HEK293 (cell line): ENCODE results near the gene CEP350.

ENCODE experiments used
- BCL6B ChIP-seq: fragments of 450-650 bp; formaldehyde crosslinking; IDR thresholded peaks from 2 replicates; pipeline ENCODE4 v1.5.1; 2017; ENCODE audit warnings: missing biosample characterization, missing genetic modification characterization
- PRDM10 ChIP-seq: fragments of 450-650 bp; formaldehyde crosslinking; IDR thresholded peaks from 2 replicates; pipeline ENCODE4 v1.5.1; 2016; ENCODE audit warnings: missing biosample characterization, missing genetic modification characterization
- SP2 ChIP-seq: fragments of 450-650 bp; formaldehyde crosslinking; IDR thresholded peaks from 2 replicates; pipeline ENCODE4 v1.5.1; 2016; ENCODE audit warnings: missing biosample characterization, missing genetic modification characterization
- TCF7L2 ChIP-seq: IDR thresholded peaks from 2 replicates; pipeline ENCODE4 v1.6.1; 2011; ENCODE audit warnings: low read depth, mild to moderate bottlenecking, inconsistent platforms, low read length, moderate library complexity, borderline replicate concordance
- ZBTB21 ChIP-seq: fragments of 450-650 bp; formaldehyde crosslinking; IDR thresholded peaks from 2 replicates; pipeline ENCODE4 v1.5.1; 2017; ENCODE audit warnings: missing biosample characterization, missing genetic modification characterization
- ZBTB6 ChIP-seq: fragments of 450-650 bp; formaldehyde crosslinking; IDR thresholded peaks from 2 replicates; pipeline ENCODE4 v1.5.1; 2017; ENCODE audit warnings: missing biosample characterization, missing genetic modification characterization
- ZFHX2 ChIP-seq: fragments of 450-650 bp; formaldehyde crosslinking; conservative IDR thresholded peaks from 2 replicates; pipeline ENCODE4 v1.5.1; 2016; ENCODE audit warnings: missing biosample characterization, missing genetic modification characterization
- ZFP37 ChIP-seq: fragments of 450-650 bp; formaldehyde crosslinking; IDR thresholded peaks from 2 replicates; pipeline ENCODE4 v1.5.1; 2016; ENCODE audit warnings: missing biosample characterization, missing genetic modification characterization
- ZNF423 ChIP-seq: fragments of 450-650 bp; formaldehyde crosslinking; IDR thresholded peaks from 2 replicates; pipeline ENCODE4 v1.5.1; 2016; ENCODE audit warnings: missing biosample characterization, missing genetic modification characterization
- ZNF48 ChIP-seq: fragments of 450-650 bp; formaldehyde crosslinking; IDR thresholded peaks from 2 replicates; pipeline ENCODE4 v1.5.1; 2016; ENCODE audit warnings: missing biosample characterization, missing genetic modification characterization
- ZNF660 ChIP-seq: fragments of 450-650 bp; IDR thresholded peaks from 2 replicates; pipeline ENCODE4 v1.5.1; 2018; ENCODE audit warnings: missing biosample characterization, mild to moderate bottlenecking, missing genetic modification characterization
- ZNF704 ChIP-seq: fragments of 450-650 bp; formaldehyde crosslinking; IDR thresholded peaks from 2 replicates; pipeline ENCODE4 v1.5.1; 2016; ENCODE audit warnings: missing biosample characterization, missing genetic modification characterization
- ZNF785 ChIP-seq: fragments of 450-650 bp; formaldehyde crosslinking; IDR thresholded peaks from 2 replicates; pipeline ENCODE4 v1.5.1; 2016; ENCODE audit warnings: missing biosample characterization, missing genetic modification characterization
- ZNF837 ChIP-seq: fragments of 450-650 bp; formaldehyde crosslinking; IDR thresholded peaks from 2 replicates; pipeline ENCODE4 v1.5.1; 2016; ENCODE audit warnings: missing biosample characterization, missing genetic modification characterization
- ZSCAN30 ChIP-seq: fragments of 450-650 bp; IDR thresholded peaks from 2 replicates; pipeline ENCODE4 v1.5.1; 2018; ENCODE audit warnings: missing biosample characterization, mild to moderate bottlenecking, missing genetic modification characterization, moderate library complexity
- TF ChIP-seq, protein P1 (sequence below): fragments of 450-650 bp; formaldehyde crosslinking; IDR thresholded peaks from 2 replicates; pipeline ENCODE4 v1.5.1; 2016; ENCODE audit warnings: missing biosample characterization, missing genetic modification characterization
- TF ChIP-seq, protein P2 (sequence below): fragments of 450-650 bp; formaldehyde crosslinking; IDR thresholded peaks from 2 replicates; pipeline ENCODE4 v1.5.1; 2016; ENCODE audit warnings: missing biosample characterization, missing genetic modification characterization
- TF ChIP-seq, protein P3 (sequence below): fragments of 450-650 bp; formaldehyde crosslinking; IDR thresholded peaks from 2 replicates; pipeline ENCODE4 v1.5.1; 2016; ENCODE audit warnings: missing biosample characterization, missing genetic modification characterization
- TF ChIP-seq, protein P4 (sequence below): fragments of 450-650 bp; formaldehyde crosslinking; IDR thresholded peaks from 2 replicates; pipeline ENCODE4 v1.5.1; 2016; ENCODE audit warnings: missing biosample characterization, missing genetic modification characterization
- TF ChIP-seq, protein P5 (sequence below): fragments of 450-650 bp; IDR thresholded peaks from 2 replicates; pipeline ENCODE4 v1.5.1; 2018; ENCODE audit warnings: missing biosample characterization, missing genetic modification characterization

Gene CEP350

GRCh38 chr1:179953974-179954492, 577 bp upstream of the CEP350 start (continued):
- TF ChIP-seq, protein P1, sequence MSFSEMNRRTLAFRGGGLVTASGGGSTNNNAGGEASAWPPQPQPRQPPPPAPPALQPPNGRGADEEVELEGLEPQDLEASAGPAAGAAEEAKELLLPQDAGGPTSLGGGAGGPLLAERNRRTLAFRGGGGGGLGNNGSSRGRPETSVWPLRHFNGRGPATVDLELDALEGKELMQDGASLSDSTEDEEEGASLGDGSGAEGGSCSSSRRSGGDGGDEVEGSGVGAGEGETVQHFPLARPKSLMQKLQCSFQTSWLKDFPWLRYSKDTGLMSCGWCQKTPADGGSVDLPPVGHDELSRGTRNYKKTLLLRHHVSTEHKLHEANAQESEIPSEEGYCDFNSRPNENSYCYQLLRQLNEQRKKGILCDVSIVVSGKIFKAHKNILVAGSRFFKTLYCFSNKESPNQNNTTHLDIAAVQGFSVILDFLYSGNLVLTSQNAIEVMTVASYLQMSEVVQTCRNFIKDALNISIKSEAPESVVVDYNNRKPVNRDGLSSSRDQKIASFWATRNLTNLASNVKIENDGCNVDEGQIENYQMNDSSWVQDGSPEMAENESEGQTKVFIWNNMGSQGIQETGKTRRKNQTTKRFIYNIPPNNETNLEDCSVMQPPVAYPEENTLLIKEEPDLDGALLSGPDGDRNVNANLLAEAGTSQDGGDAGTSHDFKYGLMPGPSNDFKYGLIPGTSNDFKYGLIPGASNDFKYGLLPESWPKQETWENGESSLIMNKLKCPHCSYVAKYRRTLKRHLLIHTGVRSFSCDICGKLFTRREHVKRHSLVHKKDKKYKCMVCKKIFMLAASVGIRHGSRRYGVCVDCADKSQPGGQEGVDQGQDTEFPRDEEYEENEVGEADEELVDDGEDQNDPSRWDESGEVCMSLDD (tag by site-specific recombination): no peak
- TF ChIP-seq BCL6B (tag by site-specific recombination) (no peak), ZFP37 (no peak), TCF7L2 (no peak), SP2 (no peak), PRDM10 (no peak), ZNF837 (tag by site-specific recombination) (no peak), ZNF704 (no peak), ZNF660 (tag by site-specific recombination) (peak; percentile 20; the same call in 1 of the 2 replicates), ZNF423 (tag by site-specific recombination) (no peak), ZBTB21 (peak; percentile 44; the same call in 1 of the 2 replicates), ZSCAN30 (tag by site-specific recombination) (0 out of 2 replicates have a peak, but pooled peaks have one; percentile 5), ZBTB6 (tag by site-specific recombination) (no peak), ZNF785 (tag by site-specific recombination) (no peak), ZFHX2 (tag by site-specific recombination) (peak; percentile 62), ZNF48 (tag by site-specific recombination) (no peak)
- TF ChIP-seq, protein P2, sequence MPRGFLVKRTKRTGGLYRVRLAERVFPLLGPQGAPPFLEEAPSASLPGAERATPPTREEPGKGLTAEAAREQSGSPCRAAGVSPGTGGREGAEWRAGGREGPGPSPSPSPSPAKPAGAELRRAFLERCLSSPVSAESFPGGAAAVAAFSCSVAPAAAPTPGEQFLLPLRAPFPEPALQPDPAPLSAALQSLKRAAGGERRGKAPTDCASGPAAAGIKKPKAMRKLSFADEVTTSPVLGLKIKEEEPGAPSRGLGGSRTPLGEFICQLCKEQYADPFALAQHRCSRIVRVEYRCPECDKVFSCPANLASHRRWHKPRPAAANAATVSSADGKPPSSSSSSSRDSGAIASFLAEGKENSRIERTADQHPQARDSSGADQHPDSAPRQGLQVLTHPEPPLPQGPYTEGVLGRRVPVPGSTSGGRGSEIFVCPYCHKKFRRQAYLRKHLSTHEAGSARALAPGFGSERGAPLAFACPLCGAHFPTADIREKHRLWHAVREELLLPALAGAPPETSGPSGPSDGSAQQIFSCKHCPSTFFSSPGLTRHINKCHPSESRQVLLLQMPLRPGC (tag by site-specific recombination): 0 out of 2 replicates have a peak, but pooled peaks have one; percentile 35
- TF ChIP-seq, protein P3, sequence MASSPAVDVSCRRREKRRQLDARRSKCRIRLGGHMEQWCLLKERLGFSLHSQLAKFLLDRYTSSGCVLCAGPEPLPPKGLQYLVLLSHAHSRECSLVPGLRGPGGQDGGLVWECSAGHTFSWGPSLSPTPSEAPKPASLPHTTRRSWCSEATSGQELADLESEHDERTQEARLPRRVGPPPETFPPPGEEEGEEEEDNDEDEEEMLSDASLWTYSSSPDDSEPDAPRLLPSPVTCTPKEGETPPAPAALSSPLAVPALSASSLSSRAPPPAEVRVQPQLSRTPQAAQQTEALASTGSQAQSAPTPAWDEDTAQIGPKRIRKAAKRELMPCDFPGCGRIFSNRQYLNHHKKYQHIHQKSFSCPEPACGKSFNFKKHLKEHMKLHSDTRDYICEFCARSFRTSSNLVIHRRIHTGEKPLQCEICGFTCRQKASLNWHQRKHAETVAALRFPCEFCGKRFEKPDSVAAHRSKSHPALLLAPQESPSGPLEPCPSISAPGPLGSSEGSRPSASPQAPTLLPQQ (tag by site-specific recombination): peak; percentile 37; the same call in 1 of the 2 replicates
- TF ChIP-seq, protein P4, sequence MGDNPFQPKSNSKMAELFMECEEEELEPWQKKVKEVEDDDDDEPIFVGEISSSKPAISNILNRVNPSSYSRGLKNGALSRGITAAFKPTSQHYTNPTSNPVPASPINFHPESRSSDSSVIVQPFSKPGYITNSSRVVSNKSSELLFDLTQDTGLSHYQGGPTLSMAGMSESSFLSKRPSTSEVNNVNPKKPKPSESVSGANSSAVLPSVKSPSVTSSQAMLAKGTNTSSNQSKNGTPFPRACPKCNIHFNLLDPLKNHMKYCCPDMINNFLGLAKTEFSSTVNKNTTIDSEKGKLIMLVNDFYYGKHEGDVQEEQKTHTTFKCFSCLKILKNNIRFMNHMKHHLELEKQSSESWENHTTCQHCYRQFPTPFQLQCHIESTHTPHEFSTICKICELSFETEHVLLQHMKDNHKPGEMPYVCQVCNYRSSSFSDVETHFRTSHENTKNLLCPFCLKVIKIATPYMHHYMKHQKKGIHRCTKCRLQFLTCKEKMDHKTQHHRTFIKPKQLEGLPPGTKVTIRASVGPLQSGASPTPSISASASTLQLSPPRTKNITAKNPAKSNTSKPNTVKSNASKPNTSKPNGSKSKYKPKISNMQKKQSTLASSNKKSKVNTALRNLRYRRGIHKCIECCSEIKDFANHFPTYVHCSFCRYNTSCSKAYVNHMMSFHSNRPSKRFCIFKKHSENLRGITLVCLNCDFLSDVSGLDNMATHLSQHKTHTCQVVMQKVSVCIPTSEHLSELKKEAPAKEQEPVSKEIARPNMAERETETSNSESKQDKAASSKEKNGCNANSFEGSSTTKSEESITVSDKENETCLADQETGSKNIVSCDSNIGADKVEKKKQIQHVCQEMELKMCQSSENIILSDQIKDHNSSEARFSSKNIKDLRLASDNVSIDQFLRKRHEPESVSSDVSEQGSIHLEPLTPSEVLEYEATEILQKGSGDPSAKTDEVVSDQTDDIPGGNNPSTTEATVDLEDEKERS (tag by site-specific recombination): no peak
- TF ChIP-seq, protein P5, sequence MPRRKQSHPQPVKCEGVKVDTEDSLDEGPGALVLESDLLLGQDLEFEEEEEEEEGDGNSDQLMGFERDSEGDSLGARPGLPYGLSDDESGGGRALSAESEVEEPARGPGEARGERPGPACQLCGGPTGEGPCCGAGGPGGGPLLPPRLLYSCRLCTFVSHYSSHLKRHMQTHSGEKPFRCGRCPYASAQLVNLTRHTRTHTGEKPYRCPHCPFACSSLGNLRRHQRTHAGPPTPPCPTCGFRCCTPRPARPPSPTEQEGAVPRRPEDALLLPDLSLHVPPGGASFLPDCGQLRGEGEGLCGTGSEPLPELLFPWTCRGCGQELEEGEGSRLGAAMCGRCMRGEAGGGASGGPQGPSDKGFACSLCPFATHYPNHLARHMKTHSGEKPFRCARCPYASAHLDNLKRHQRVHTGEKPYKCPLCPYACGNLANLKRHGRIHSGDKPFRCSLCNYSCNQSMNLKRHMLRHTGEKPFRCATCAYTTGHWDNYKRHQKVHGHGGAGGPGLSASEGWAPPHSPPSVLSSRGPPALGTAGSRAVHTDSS (tag by site-specific recombination): 0 out of 2 replicates have a peak, but pooled peaks have one; percentile 19
